ENCODE results near the gene B3GALT5.

- TF ChIP-seq POLR2A (IDR thresholded peaks at IDR 0.05) (no peak), CTCF (IDR thresholded peaks at IDR 0.05) (no peak)
Measured at GRCh38 chr21:39675993-39676661, 63.4 kb downstream of the B3GALT5 start.
